Panc1 (cell line): ENCODE measurements around the gene TPT1.
"Not testable (repeated sequence)": the region's sequence is repeated elsewhere in the genome, so short reads cannot be mapped to it uniquely, and the experiment has no call there.

Source experiments
- POLR2AphosphoS5 ChIP-seq: IDR thresholded peaks from 2 replicates; pipeline ENCODE4 v1.6.1; 2012; ENCODE audit warnings: mild to moderate bottlenecking, low read depth, low read length, moderate library complexity
- TF ChIP-seq, protein P1 (sequence below): fragments of 450-650 bp; IDR thresholded peaks from 2 replicates; pipeline ENCODE4 v1.5.1; 2017; ENCODE audit warnings: mild to moderate bottlenecking
- TF ChIP-seq, protein P2 (sequence below), 2 experiments: IDR thresholded peaks; 2 replicates each; pipeline ENCODE4 v1.6.1; 2011 to 2012; ENCODE audit warnings: low read depth in 2 of 2, control low read depth in 1 of 2, low read length in 1 of 2, mild to moderate bottlenecking in 1 of 2, moderate library complexity in 1 of 2; ENCODE audit not compliant: insufficient read depth in 1 of 2

DNA sequence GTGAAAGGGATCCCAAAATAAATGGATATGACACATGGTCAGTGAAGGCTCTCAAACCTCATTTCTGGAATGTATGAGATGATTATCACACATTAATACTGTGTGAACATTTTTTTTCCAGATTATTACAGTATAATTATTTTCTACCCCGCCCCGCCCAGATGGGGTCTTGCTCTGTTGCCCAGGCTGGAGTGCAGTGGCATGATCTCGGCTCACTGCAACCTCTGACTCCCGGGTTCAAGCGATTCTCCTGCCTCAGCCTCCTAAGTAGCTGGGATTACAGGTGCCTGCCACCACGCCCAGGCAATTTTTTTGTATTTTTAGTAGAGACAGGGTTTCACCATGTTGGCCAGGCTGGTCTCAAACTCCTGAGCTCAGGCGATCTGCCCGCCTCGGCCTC lies 2.1 kb upstream of the TPT1 start:
- TF ChIP-seq, protein P1, sequence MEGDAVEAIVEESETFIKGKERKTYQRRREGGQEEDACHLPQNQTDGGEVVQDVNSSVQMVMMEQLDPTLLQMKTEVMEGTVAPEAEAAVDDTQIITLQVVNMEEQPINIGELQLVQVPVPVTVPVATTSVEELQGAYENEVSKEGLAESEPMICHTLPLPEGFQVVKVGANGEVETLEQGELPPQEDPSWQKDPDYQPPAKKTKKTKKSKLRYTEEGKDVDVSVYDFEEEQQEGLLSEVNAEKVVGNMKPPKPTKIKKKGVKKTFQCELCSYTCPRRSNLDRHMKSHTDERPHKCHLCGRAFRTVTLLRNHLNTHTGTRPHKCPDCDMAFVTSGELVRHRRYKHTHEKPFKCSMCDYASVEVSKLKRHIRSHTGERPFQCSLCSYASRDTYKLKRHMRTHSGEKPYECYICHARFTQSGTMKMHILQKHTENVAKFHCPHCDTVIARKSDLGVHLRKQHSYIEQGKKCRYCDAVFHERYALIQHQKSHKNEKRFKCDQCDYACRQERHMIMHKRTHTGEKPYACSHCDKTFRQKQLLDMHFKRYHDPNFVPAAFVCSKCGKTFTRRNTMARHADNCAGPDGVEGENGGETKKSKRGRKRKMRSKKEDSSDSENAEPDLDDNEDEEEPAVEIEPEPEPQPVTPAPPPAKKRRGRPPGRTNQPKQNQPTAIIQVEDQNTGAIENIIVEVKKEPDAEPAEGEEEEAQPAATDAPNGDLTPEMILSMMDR = not testable (repeated sequence)
- not testable (repeated sequence) for TF ChIP-seq POLR2AphosphoS5
- TF ChIP-seq, protein P2, sequence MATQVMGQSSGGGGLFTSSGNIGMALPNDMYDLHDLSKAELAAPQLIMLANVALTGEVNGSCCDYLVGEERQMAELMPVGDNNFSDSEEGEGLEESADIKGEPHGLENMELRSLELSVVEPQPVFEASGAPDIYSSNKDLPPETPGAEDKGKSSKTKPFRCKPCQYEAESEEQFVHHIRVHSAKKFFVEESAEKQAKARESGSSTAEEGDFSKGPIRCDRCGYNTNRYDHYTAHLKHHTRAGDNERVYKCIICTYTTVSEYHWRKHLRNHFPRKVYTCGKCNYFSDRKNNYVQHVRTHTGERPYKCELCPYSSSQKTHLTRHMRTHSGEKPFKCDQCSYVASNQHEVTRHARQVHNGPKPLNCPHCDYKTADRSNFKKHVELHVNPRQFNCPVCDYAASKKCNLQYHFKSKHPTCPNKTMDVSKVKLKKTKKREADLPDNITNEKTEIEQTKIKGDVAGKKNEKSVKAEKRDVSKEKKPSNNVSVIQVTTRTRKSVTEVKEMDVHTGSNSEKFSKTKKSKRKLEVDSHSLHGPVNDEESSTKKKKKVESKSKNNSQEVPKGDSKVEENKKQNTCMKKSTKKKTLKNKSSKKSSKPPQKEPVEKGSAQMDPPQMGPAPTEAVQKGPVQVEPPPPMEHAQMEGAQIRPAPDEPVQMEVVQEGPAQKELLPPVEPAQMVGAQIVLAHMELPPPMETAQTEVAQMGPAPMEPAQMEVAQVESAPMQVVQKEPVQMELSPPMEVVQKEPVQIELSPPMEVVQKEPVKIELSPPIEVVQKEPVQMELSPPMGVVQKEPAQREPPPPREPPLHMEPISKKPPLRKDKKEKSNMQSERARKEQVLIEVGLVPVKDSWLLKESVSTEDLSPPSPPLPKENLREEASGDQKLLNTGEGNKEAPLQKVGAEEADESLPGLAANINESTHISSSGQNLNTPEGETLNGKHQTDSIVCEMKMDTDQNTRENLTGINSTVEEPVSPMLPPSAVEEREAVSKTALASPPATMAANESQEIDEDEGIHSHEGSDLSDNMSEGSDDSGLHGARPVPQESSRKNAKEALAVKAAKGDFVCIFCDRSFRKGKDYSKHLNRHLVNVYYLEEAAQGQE (IDR thresholded peaks at IDR 0.05; ENCODE audit: insufficient read depth in 1 of 2, low read depth in 2 of 2, low read length in 1 of 2) = not testable (repeated sequence)
